K562 (cell line): ENCODE data around the gene RABGAP1L.

Experiments used
- HDAC2 ChIP-seq: fragments of 450-650 bp; IDR thresholded peaks from 2 replicates; pipeline ENCODE4 v1.6.1; 2016; ENCODE audit warnings: mild to moderate bottlenecking
- MCM2 ChIP-seq: fragments of 450-650 bp; IDR thresholded peaks from 2 replicates; pipeline ENCODE4 v1.6.1; 2017; ENCODE audit warnings: low read depth, mild to moderate bottlenecking
- SIN3A ChIP-seq, 2 experiments: fragments of 150-350 bp in 1 of 2; IDR thresholded peaks; 2 replicates each; pipeline ENCODE4 v1.6.1; 2011 to 2016; ENCODE audit warnings: borderline replicate concordance in 2 of 2, low read depth in 2 of 2, low read length in 2 of 2, mild to moderate bottlenecking in 2 of 2, moderate library complexity in 2 of 2; ENCODE audit not compliant: control insufficient read depth in 1 of 2
- SMARCE1 ChIP-seq: fragments of 450-650 bp; IDR thresholded peaks from 2 replicates; pipeline ENCODE4 v1.7.1; 2016; ENCODE audit warnings: mild to moderate bottlenecking
- TFAM ChIP-seq: fragments of 250-450 bp; sonication (Bioruptor Pico); conservative IDR thresholded peaks from 2 replicates; pipeline ENCODE4 v1.5.0; 2021; ENCODE audit warnings: mild to moderate bottlenecking, moderate library complexity

- no peak for TF ChIP-seq SIN3A (IDR thresholded peaks at IDR 0.05; ENCODE audit: borderline replicate concordance in 2 of 2, control insufficient read depth in 1 of 2, low read depth in 2 of 2, low read length in 2 of 2)
- no peak for TF ChIP-seq TFAM
- no peak for TF ChIP-seq SMARCE1
- no peak for TF ChIP-seq HDAC2
- TF ChIP-seq MCM2 = no peak
These were observed 554.5 kb downstream of the RABGAP1L start for GRCh38 chr1:174713796-174714195.
